Endodermal cell (in vitro differentiated cells): ENCODE results near the gene ANO3. TPM values are rescaled to one million over a fixed set of nuclear protein-coding genes. Genes with fewer than 3 reads are reported as not detected.

Experiments used
- DNase-seq: peaks from one replicate; pipeline ENCODE4 v3.0.0-alpha.2; 2017
- H3K27ac ChIP-seq: 2 replicates; pipeline ENCODE4 v1.5.1; 2013; ENCODE audit warnings: mild to moderate bottlenecking, low read depth, low read length, moderate library complexity
- H3K27me3 ChIP-seq: 2 replicates; pipeline ENCODE4 v1.6.1; 2013; ENCODE audit warnings: mild to moderate bottlenecking, low read length, moderate library complexity; ENCODE audit not compliant: insufficient read depth, control insufficient read depth, poor library complexity, severe bottlenecking
- H3K36me3 ChIP-seq: 2 replicates; pipeline ENCODE4 v1.7.0; 2013; ENCODE audit warnings: mild to moderate bottlenecking, low read length, moderate library complexity; ENCODE audit not compliant: control insufficient read depth, insufficient read depth
- H3K4me1 ChIP-seq: one replicate; pipeline ENCODE4 v1.7.0; 2013; ENCODE audit warnings: low read length; ENCODE audit not compliant: control insufficient read depth, insufficient read depth
- H3K4me3 ChIP-seq: 2 replicates; pipeline ENCODE4 v1.5.1; 2013; ENCODE audit warnings: mild to moderate bottlenecking, low read length, moderate library complexity
- H3K9ac ChIP-seq: 2 replicates; pipeline ENCODE4 v1.6.1; 2013; ENCODE audit warnings: mild to moderate bottlenecking, low read length, moderate library complexity; ENCODE audit not compliant: poor library complexity, severe bottlenecking; ENCODE audit errors: extremely low read depth
- H3K9me3 ChIP-seq: 2 replicates; pipeline ENCODE4 v1.6.1; 2013; ENCODE audit warnings: mild to moderate bottlenecking, low read length, moderate library complexity; ENCODE audit not compliant: control insufficient read depth
- H3K27ac Mint-ChIP-seq: 2 replicates; pipeline ENCODE4 v1.8.0; 2020; ENCODE audit warnings: mixed read lengths
- H3K27me3 Mint-ChIP-seq: 2 replicates; pipeline ENCODE4 v1.8.0; 2021; ENCODE audit warnings: mild to moderate bottlenecking, mixed read lengths; ENCODE audit not compliant: insufficient read depth
- H3K36me3 Mint-ChIP-seq: 2 replicates; pipeline ENCODE4 v1.8.0; 2020; ENCODE audit warnings: low read depth, mixed read lengths
- H3K4me1 Mint-ChIP-seq: 2 replicates; pipeline ENCODE4 v1.8.0; 2020; ENCODE audit warnings: mixed read lengths
- H3K4me3 Mint-ChIP-seq: 2 replicates; pipeline ENCODE4 v1.8.0; 2020; ENCODE audit warnings: mild to moderate bottlenecking, moderate library complexity, mixed read lengths
- H3K9me3 Mint-ChIP-seq: 2 replicates; pipeline ENCODE4 v1.8.0; 2020; ENCODE audit warnings: mild to moderate bottlenecking, mixed read lengths
- WGBS, 2 experiments: methylation state at CpG; one replicate each; pipeline versions ENCODE4 v1.1.5 to v1.1.7; 2013; ENCODE audit warnings: missing lambda C conversion rate in 2 of 2, mixed read lengths in 1 of 2; ENCODE audit not compliant: insufficient coverage in 1 of 2, insufficient read length in 1 of 2; 5-methylcytosine and 5-hydroxymethylcytosine counted together
- total RNA-seq, 2 donors: library from RNA; stranded (reverse); fragmentation: NEBNext Ultra II Directional in 1 of 2; extraction: Animal tissue kit (Norgen Biotek cat#: 25700) in 1 of 2; gene quantifications; 2 replicates in 1 of 2; 3 replicates in 1 of 2; pipeline ENCODE4 v1.2.1, GENCODE V29; 2021
- TF ChIP-seq, protein P1 (sequence below): fragments of 200-600 bp; sonication (generic); conservative IDR thresholded peaks from 2 replicates; pipeline ENCODE4 v1.5.0; 2021; ENCODE audit warnings: antibody characterized with exemption, mild to moderate bottlenecking

Gene ANO3
- total RNA-seq, 2 donors from 2014 or later, result not detected

DNA sequence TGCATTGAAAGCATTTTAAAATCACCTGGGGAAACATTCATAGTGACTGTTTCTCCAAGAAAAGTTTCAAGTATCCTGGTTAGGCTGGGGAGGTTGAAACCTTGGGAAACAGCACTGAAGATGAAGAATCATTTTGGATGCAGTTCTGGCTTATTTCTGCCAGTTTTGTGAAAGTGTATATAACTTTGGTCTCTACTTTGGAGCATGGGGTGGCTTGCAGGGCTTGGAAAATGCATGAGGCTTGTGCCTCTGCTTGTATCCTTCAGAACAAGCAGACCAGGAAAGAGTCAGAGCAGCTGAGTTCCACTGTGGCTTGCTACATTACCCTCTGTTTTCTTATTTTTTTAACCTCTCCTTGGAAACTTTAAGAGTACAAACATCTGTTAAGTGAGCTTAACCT, 370.5 kb downstream of the ANO3 start:
- TF ChIP-seq, protein P1, sequence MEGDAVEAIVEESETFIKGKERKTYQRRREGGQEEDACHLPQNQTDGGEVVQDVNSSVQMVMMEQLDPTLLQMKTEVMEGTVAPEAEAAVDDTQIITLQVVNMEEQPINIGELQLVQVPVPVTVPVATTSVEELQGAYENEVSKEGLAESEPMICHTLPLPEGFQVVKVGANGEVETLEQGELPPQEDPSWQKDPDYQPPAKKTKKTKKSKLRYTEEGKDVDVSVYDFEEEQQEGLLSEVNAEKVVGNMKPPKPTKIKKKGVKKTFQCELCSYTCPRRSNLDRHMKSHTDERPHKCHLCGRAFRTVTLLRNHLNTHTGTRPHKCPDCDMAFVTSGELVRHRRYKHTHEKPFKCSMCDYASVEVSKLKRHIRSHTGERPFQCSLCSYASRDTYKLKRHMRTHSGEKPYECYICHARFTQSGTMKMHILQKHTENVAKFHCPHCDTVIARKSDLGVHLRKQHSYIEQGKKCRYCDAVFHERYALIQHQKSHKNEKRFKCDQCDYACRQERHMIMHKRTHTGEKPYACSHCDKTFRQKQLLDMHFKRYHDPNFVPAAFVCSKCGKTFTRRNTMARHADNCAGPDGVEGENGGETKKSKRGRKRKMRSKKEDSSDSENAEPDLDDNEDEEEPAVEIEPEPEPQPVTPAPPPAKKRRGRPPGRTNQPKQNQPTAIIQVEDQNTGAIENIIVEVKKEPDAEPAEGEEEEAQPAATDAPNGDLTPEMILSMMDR, result no peak
- Mint-ChIP-seq H3K27ac (no peak overlapping the region), H3K4me1 (peaks cover 27% of the 10 kb centered on the region), H3K4me3 (no peak overlapping the region), H3K27me3 (no peaks in the 10 kb centered on the region), H3K9me3 (no peaks in the 10 kb centered on the region), H3K36me3 (no peaks in the 10 kb centered on the region)
- Histone ChIP-seq H3K4me1 (peaks cover 23% of the 10 kb centered on the region), H3K9me3 (no peaks in the 10 kb centered on the region), H3K36me3 (no peaks in the 10 kb centered on the region), H3K27me3 (no peaks in the 10 kb centered on the region), H3K27ac (no peak overlapping the region), H3K4me3 (no peak overlapping the region), H3K9ac (no peak overlapping the region)
- no peak for DNase-seq

DNA sequence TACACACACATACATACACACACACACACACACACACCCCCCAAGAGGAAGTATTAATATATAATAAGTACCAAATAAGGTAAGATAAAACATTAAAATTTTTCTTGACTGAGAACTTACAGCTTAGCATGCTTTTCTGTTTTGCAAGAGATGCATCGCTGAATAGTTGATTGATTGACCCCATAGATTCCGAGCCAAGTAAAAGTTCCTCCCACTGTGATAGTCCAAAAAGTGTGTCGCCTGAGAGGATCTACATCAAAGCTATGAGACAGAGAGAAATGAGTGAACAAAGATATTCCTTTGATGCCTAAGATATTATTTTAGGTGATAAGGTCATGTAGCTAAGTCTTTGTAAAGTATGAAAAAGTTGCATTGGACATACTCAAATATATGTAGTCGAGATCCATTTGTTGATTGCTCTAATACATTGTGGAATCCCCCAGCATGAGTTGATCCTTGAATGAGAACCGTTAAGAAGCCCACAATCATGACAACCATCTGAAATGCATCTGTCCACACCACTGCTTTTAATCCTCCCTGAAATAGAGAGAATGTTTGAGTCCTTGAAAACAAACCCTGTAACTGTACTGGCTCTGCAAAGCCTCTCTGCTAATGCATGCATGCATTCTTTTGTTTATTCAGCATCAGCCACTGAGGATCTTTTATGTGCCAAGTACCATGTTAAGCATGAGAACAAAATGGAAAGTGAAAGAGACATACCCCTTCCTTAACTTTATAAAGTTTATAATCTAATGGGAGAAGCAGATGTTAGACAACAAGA, 371.7 kb downstream of the ANO3 start:
- H3K36me3 Mint-ChIP-seq, result no peaks in the 10 kb centered on the region
- Histone ChIP-seq H3K27ac (no peak overlapping the region), H3K9ac (no peak overlapping the region), H3K27me3 (no peaks in the 10 kb centered on the region), H3K9me3 (no peaks in the 10 kb centered on the region), H3K4me3 (peak overlapping the region; percentile 0), H3K36me3 (no peaks in the 10 kb centered on the region), H3K4me1 (peaks cover 23% of the 10 kb centered on the region)
- H3K27me3 Mint-ChIP-seq, result no peaks in the 10 kb centered on the region
- H3K4me3 Mint-ChIP-seq, result no peak overlapping the region
- TF ChIP-seq, protein P1, result no peak
- DNase-seq, result no peak
- no peaks in the 10 kb centered on the region for H3K9me3 Mint-ChIP-seq
- H3K27ac Mint-ChIP-seq, result no peak overlapping the region
- H3K4me1 Mint-ChIP-seq, result peaks cover 27% of the 10 kb centered on the region
- WGBS, 2 experiments, result 83 to 90% methylated on average over 5 of the region's 5 CpGs

- Histone ChIP-seq H3K27ac (no peak overlapping the region), H3K36me3 (no peaks in the 10 kb centered on the region), H3K27me3 (no peaks in the 10 kb centered on the region), H3K4me3 (peak overlapping the region; percentile 0), H3K9ac (no peak overlapping the region), H3K4me1 (peaks cover 23% of the 10 kb centered on the region), H3K9me3 (no peaks in the 10 kb centered on the region)
- TF ChIP-seq, protein P1, result no peak
- Mint-ChIP-seq H3K4me3 (no peak overlapping the region), H3K27ac (no peak overlapping the region), H3K27me3 (no peaks in the 10 kb centered on the region), H3K36me3 (no peaks in the 10 kb centered on the region), H3K4me1 (peaks cover 27% of the 10 kb centered on the region), H3K9me3 (no peaks in the 10 kb centered on the region)
- WGBS, 2 experiments, result 85 to 89% methylated on average over 1 of the region's 1 CpG
- DNase-seq, result no peak
Measured at GRCh38 chr11:26704249-26704648, 372.3 kb downstream of the ANO3 start.
